ENCODE measurements around the gene ATP6V0E1. TPM values are rescaled to one million over a fixed set of nuclear protein-coding genes. Genes with fewer than 3 reads are reported as not detected.

The ATP6V0E1 gene
- total and polyA plus RNA-seq, 2 donors (not counting 3 experiments of a cell fraction or from before 2014, with no cell fraction given) = 217 to 278 TPM

DNA sequence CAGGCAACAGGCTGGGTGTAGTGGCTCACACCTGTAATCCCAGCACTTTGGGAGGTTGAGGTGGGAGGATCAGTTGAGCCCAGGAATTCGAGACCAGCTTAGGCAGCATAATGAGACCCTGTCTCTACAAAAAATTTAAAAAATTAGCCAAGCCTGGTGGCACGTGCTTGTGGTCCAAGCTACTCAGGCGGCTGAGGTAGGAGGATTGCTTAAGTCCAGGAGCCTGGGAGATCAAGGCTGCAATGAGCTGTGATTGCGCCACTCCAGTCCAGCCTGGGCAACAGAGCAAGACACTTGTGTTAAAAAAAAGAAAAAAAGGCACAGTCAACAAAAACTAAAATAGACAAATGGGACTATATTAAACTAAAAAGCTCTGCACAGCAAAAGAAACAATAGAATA is 29.3 kb downstream of the ATP6V0E1 start:
- POLR2A ChIA-PET = interaction anchor here (0.6 kb wide), 1 partner anchor 132 kb away, joined by 3 read pairs; no protein-coding TSS in a partner anchor
- CTCF ChIA-PET = interaction anchor here (0.7 to 0.9 kb wide), 3 partner anchors 11 to 44 kb away, joined by 3 to 5 read pairs (median 4); no protein-coding TSS in a partner anchor
- TF ChIP-seq, protein P1, sequence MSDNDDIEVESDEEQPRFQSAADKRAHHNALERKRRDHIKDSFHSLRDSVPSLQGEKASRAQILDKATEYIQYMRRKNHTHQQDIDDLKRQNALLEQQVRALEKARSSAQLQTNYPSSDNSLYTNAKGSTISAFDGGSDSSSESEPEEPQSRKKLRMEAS (IDR thresholded peaks at IDR 0.05; ENCODE audit: insufficient read depth, insufficient read length) = no peak
- TF ChIP-seq FOS (IDR thresholded peaks at IDR 0.05; ENCODE audit: borderline replicate concordance, insufficient read depth, low read length) (no peak), POLR2AphosphoS5 (IDR thresholded peaks at IDR 0.05; ENCODE audit: insufficient read depth, low read depth, low read length) (no peak), JUN (IDR thresholded peaks at IDR 0.05; ENCODE audit: borderline replicate concordance, insufficient read depth, insufficient read length, low read depth) (no peak), GATA2 (IDR thresholded peaks at IDR 0.05; ENCODE audit: insufficient read depth, insufficient read length, low read depth, low read length) (no peak), MYC (IDR thresholded peaks at IDR 0.05; ENCODE audit: low read depth, low read length) (no peak), POLR2A (IDR thresholded peaks at IDR 0.05; ENCODE audit: low read depth, low read length) (no peak), EZH2 (IDR thresholded peaks at IDR 0.05; ENCODE audit: borderline replicate concordance, low read depth, low read length, severe bottlenecking) (no peak)
- TF ChIP-seq, protein P2, sequence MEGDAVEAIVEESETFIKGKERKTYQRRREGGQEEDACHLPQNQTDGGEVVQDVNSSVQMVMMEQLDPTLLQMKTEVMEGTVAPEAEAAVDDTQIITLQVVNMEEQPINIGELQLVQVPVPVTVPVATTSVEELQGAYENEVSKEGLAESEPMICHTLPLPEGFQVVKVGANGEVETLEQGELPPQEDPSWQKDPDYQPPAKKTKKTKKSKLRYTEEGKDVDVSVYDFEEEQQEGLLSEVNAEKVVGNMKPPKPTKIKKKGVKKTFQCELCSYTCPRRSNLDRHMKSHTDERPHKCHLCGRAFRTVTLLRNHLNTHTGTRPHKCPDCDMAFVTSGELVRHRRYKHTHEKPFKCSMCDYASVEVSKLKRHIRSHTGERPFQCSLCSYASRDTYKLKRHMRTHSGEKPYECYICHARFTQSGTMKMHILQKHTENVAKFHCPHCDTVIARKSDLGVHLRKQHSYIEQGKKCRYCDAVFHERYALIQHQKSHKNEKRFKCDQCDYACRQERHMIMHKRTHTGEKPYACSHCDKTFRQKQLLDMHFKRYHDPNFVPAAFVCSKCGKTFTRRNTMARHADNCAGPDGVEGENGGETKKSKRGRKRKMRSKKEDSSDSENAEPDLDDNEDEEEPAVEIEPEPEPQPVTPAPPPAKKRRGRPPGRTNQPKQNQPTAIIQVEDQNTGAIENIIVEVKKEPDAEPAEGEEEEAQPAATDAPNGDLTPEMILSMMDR (IDR thresholded peaks at IDR 0.05; ENCODE audit: extremely low read depth in 1 of 2, insufficient read depth in 1 of 2, low read depth in 1 of 2, low read length in 2 of 2) = no peak
- intact Hi-C loops (cut with micrococcal nuclease) = no loop called here
- FAIRE-seq = no peak
- dilution Hi-C loops (cut with MboI; ENCODE audit: extremely low pct_ligation_motif_present, low sequenced_read_pairs) = no loop called here
- H3K4me2 ChIP-seq (ENCODE audit: insufficient read depth, low read length) = no peak overlapping the region
- no peak overlapping the region for H3K9ac ChIP-seq (replicated peaks; ENCODE audit: extremely low read depth, insufficient read depth, low read length)
- H3K9me3 ChIP-seq (replicated peaks; ENCODE audit: control insufficient read depth, insufficient read depth, low read length) = no peaks in the 10 kb centered on the region
- peaks cover 13% of the 10 kb centered on the region for H3K4me1 ChIP-seq (ENCODE audit: control insufficient read depth, extremely low read depth, insufficient read depth, low read length)
- H3K9me1 ChIP-seq (replicated peaks; ENCODE audit: control insufficient read depth, extremely low read depth, insufficient read depth, low read length) = no peaks in the 10 kb centered on the region
- H2AFZ ChIP-seq (ENCODE audit: low read depth, low read length) = no peak overlapping the region
- no peak for DNase-seq (ENCODE audit: low read depth, low spot score)
- no peak overlapping the region for H3K4me3 ChIP-seq (replicated peaks in 1 of 3; ENCODE audit: insufficient read depth in 1 of 3, low read depth in 1 of 3, low read length in 3 of 3)
- no peaks in the 10 kb centered on the region for H3K27me3 ChIP-seq (ENCODE audit: control insufficient read depth in 2 of 2, insufficient read depth in 2 of 2, low read length in 2 of 2)
- peaks cover 52% of the 10 kb centered on the region for H3K79me2 ChIP-seq (ENCODE audit: control insufficient read depth, insufficient read depth, low read length)
- no TSS peak for BruUV-seq (replicated peaks)
- no peak overlapping the region for H3K27ac ChIP-seq (ENCODE audit: insufficient read depth, low read depth, low read length)
- no peaks in the 10 kb centered on the region for H4K20me1 ChIP-seq (replicated peaks; ENCODE audit: control insufficient read depth, extremely low read depth, insufficient read depth, low read length)
- no peaks in the 10 kb centered on the region for H3K36me3 ChIP-seq (ENCODE audit: control insufficient read depth in 2 of 2, extremely low read depth in 1 of 2, insufficient read depth in 2 of 2, low read length in 2 of 2)

All from endothelial cell of umbilical vein (primary cell).